Occipital lobe (tissue), 2 donors: Measurements from ENCODE around the gene CHST2. TPM values are rescaled to one million over a fixed set of nuclear protein-coding genes. Genes with fewer than 3 reads are reported as not detected.
"Not testable (repeated sequence)": the region's sequence is repeated elsewhere in the genome, so short reads cannot be mapped to it uniquely, and the experiment has no call there.

Source experiments
- DNase-seq: peaks from one replicate; lab custom pipeline; 2025; lab: John Stamatoyannopoulos, UW
- total RNA-seq: library from RNA; depleted of rRNA; stranded (reverse); fragments of >200 nt; gene quantifications from one replicate; pipeline ENCODE4 v1.2.3, GENCODE V29; 2014

Gene CHST2
- total RNA-seq, 1 donor from 2014 or later: 33.4 TPM

GRCh38 chr3:143132246-143132980, 12.8 kb downstream of the CHST2 start:
- no peak for DNase-seq

- no peak for DNase-seq
These were observed 14.9 kb downstream of the CHST2 start for GRCh38 chr3:143134471-143134870.

- no peak for DNase-seq
These were observed 15.6 kb downstream of the CHST2 start for GRCh38 chr3:143135150-143135549.

GRCh38 chr3:143137435-143138036, 18.0 kb downstream of the CHST2 start:
- DNase-seq: no peak

- no peak for DNase-seq
These were observed 19.4 kb downstream of the CHST2 start for GRCh38 chr3:143138953-143139352.

- no peak for DNase-seq
These were observed 20.2 kb downstream of the CHST2 start for GRCh38 chr3:143139762-143140161.

- no peak for DNase-seq
These were observed 21.0 kb downstream of the CHST2 start for GRCh38 chr3:143140550-143140949.

- no peak for DNase-seq
These were observed 22.8 kb downstream of the CHST2 start for GRCh38 chr3:143142354-143142753.

GRCh38 chr3:143145906-143146305, 26.3 kb downstream of the CHST2 start:
- no peak for DNase-seq

GRCh38 chr3:143146486-143147274, 27.1 kb downstream of the CHST2 start:
- DNase-seq: no peak

GRCh38 chr3:143147707-143148106, 28.1 kb downstream of the CHST2 start:
- no peak for DNase-seq

GRCh38 chr3:143150071-143150470, 30.5 kb downstream of the CHST2 start:
- no peak for DNase-seq

GRCh38 chr3:143151004-143151731, 31.6 kb downstream of the CHST2 start:
- no peak for DNase-seq

GRCh38 chr3:143152043-143152442, 32.5 kb downstream of the CHST2 start:
- no peak for DNase-seq

- DNase-seq: no peak
These were observed 36.2 kb downstream of the CHST2 start for GRCh38 chr3:143155756-143156155.

- DNase-seq: no peak
These were observed 38.7 kb downstream of the CHST2 start for GRCh38 chr3:143158014-143158988.

- DNase-seq: no peak
These were observed 40.9 kb downstream of the CHST2 start for GRCh38 chr3:143160437-143160836.

GRCh38 chr3:143163562-143164100, 44.1 kb downstream of the CHST2 start:
- DNase-seq: no peak

- DNase-seq: no peak
These were observed 45.6 kb downstream of the CHST2 start for GRCh38 chr3:143165211-143165610.

GRCh38 chr3:143165612-143166285, 46.2 kb downstream of the CHST2 start:
- DNase-seq: not testable (repeated sequence)
